ENCODE results near the gene SLC25A22.

- TF ChIP-seq HES2 (IDR thresholded peaks at IDR 0.05) (no peak), MAX (IDR thresholded peaks at IDR 0.05) (no peak), RCOR1 (IDR thresholded peaks at IDR 0.05; ENCODE audit: low read depth, low read length) (no peak), NFE2L2 (conservative IDR thresholded peaks at IDR 0.05; ENCODE audit: low read length) (no peak), POLR2AphosphoS2 (conservative IDR thresholded peaks at IDR 0.05; ENCODE audit: low read length) (no peak)
- TF ChIP-seq, protein P1, sequence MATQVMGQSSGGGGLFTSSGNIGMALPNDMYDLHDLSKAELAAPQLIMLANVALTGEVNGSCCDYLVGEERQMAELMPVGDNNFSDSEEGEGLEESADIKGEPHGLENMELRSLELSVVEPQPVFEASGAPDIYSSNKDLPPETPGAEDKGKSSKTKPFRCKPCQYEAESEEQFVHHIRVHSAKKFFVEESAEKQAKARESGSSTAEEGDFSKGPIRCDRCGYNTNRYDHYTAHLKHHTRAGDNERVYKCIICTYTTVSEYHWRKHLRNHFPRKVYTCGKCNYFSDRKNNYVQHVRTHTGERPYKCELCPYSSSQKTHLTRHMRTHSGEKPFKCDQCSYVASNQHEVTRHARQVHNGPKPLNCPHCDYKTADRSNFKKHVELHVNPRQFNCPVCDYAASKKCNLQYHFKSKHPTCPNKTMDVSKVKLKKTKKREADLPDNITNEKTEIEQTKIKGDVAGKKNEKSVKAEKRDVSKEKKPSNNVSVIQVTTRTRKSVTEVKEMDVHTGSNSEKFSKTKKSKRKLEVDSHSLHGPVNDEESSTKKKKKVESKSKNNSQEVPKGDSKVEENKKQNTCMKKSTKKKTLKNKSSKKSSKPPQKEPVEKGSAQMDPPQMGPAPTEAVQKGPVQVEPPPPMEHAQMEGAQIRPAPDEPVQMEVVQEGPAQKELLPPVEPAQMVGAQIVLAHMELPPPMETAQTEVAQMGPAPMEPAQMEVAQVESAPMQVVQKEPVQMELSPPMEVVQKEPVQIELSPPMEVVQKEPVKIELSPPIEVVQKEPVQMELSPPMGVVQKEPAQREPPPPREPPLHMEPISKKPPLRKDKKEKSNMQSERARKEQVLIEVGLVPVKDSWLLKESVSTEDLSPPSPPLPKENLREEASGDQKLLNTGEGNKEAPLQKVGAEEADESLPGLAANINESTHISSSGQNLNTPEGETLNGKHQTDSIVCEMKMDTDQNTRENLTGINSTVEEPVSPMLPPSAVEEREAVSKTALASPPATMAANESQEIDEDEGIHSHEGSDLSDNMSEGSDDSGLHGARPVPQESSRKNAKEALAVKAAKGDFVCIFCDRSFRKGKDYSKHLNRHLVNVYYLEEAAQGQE (IDR thresholded peaks at IDR 0.05) = no peak
Observed at GRCh38 chr11:829176-829846, 31.2 kb upstream of the SLC25A22 start.

Data from A549 (cell line).